ENCODE measurements around the gene FCF1.

Gene FCF1

DNA sequence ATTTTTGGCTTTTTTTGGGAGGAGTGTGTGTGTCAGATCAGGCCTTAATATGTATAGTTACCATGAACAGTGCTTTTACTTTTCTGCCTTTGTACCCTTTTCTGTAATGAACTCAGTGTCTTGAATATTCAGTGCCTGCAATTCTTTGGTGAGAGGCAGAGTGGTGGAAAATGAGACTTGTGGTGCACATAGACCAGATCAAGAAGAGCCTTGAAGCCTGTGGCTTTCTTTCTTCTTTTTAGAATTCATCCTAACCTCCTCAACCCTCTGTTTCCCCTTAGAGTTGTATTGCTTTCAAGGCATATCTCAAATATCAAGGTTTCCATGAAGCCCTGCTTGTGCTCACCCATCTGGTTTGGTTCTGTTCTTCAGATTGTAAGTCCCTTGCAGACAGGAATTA is 52.8 kb downstream of the FCF1 start:
- no peak for DNase-seq (ENCODE audit: low spot score)

DNA sequence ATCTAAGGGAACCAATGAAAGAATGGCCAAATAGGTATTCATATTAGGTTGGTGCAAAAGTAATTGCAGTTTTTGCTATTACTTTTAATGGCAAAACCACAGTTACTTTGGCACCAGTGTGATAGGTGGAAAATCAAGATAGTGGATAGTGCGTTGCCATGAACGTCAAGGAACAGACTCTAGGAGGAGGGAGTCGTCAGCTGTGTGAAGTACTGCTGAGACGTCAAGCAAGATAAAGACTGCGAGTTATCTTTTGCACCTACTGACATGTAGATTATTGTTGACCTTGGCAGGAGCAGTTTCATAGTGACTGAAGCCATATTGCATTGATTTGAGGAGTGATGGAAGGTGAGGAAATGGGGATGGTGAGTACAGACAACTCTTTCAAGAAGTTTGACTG is 58.5 kb downstream of the FCF1 start:
- no peak for DNase-seq (ENCODE audit: low spot score)

DNA sequence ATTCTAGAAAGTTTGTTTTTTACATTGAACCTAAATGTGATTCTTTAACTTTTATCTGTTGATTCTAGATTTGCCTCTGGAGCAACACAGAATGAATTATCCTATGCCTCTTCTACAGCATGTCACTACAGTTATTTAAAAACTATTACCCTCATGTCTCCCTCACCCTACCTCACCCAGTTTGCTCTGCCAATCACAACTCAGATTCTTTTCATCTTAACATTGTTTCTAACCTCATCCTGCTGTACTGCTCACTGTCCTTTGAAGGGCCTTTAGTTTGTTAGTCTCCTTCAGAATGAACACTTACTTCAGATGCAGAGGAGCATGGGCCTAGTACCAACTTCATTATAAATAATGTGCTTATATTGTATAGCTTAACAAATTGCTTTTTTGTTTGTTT is 71.7 kb downstream of the FCF1 start:
- no peak for DNase-seq (ENCODE audit: low spot score)

DNA sequence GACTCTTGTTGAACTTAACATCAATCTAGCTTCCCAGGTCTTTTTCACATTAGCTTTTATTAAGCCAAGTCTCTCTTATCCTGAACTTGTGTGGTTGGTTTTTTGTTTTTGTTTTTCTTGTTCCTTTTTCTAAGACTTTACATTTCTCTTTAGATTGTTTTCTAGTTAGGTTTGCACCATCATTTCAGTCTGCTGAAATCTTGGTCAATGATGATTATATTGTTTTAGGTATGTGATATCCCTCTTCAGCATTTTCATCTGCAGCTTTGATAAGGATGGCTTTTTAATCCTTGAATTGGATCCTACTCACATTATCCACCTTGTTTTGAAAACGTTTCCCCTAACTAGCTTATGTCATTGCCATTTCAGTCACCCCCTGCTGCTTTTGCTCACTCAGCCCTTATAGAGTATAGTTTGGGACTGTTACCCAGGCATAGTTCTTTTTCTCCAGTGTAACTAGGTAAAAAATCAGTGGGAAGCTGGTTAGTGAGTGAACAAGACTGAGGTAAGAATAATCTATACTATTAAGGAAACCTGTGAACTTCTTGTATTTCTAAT is 72.2 kb downstream of the FCF1 start:
- no peak for DNase-seq (ENCODE audit: low spot score)

DNA sequence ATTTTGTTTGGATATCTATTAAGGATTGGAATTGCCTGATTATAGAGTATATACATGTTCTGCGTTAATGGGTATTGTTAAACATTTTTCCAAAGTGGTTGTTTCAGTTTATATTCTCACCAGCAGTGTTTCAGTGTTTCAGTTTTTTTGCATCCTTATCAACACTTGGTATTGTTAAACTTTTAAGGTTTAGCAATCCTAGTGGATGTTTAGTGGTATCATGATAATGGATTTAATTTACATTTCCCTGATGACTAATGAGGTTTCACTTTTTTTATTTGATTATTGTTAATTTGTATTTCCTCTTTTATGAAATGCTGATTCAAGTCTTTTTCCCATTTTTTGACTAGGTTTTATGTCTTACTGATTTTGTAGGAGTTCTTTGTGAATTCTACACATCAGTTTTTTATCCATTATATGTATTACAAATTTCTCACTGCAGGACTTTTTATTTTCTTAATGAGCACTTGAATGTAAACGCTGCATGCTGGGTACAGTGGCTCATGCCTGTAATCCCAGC is 73.9 kb downstream of the FCF1 start:
- no peak for DNase-seq (ENCODE audit: low spot score)
